Naive thymus-derived CD4-positive, alpha-beta T cell (primary cell): ENCODE results near the gene B3GLCT. TPM values are rescaled to one million over a fixed set of nuclear protein-coding genes. Genes with fewer than 3 reads are reported as not detected.

Experiments used
- ATAC-seq: fragments of 150-1000 bp; cut with Tn5 transposase; 2 replicates; pipeline ENCODE4 v1.10.0; 2021; ENCODE audit warnings: mild to moderate bottlenecking, moderate library complexity
- CTCF ChIA-PET: fragments of 350-600 bp; sonication (Branson Sonifier 250); formaldehyde crosslinking; loops from one replicate; lab custom pipeline; 2021; ENCODE audit warnings: antibody characterized with exemption; lab: Charles Lee
- POLR2A ChIA-PET: fragments of 350-600 bp; sonication (Branson Sonifier 250); formaldehyde crosslinking; loops from one replicate; lab custom pipeline; 2021; ENCODE audit warnings: antibody characterized with exemption, inconsistent platforms; lab: Charles Lee
- DNase-seq, 9 donors: peaks; one replicate each; pipeline versions ENCODE4 v3.0.0 to v3.0.0-alpha.2; 2020 to 2022; ENCODE audit warnings: mixed read lengths in 1 of 9
- H3K27ac ChIP-seq: one replicate; pipeline ENCODE4 v1.7.0; 2013; ENCODE audit warnings: mild to moderate bottlenecking, low read depth, low read length, moderate library complexity
- H3K27me3 ChIP-seq, 2 donors: one replicate each; pipeline ENCODE4 v1.7.0; 2013; ENCODE audit warnings: low read length in 2 of 2, mild to moderate bottlenecking in 2 of 2, moderate library complexity in 2 of 2; ENCODE audit not compliant: control insufficient read depth in 2 of 2, insufficient read depth in 2 of 2
- H3K36me3 ChIP-seq, 3 experiments: 1 replicate in 2 of 3; 2 replicates in 1 of 3; pipeline ENCODE4 v1.7.0; 2013; ENCODE audit warnings: low read length in 3 of 3, mild to moderate bottlenecking in 3 of 3, moderate library complexity in 1 of 3; ENCODE audit not compliant: insufficient read depth in 3 of 3, control insufficient read depth in 2 of 3
- H3K4me1 ChIP-seq, 2 donors: one replicate each; pipeline ENCODE4 v1.7.0; 2013; ENCODE audit warnings: low read length in 2 of 2, mild to moderate bottlenecking in 2 of 2, moderate library complexity in 1 of 2; ENCODE audit not compliant: control insufficient read depth in 2 of 2, insufficient read depth in 2 of 2
- H3K4me3 ChIP-seq: 2 replicates; pipeline ENCODE4 v1.7.0; 2013; ENCODE audit warnings: mild to moderate bottlenecking, low read length
- H3K9me3 ChIP-seq, 3 experiments: 1 replicate in 2 of 3; 2 replicates in 1 of 3; pipeline ENCODE4 v1.7.0; 2013; ENCODE audit warnings: low read length in 3 of 3; ENCODE audit not compliant: control insufficient read depth in 2 of 3
- H3K27ac Mint-ChIP-seq, 9 donors: one replicate each; pipeline ENCODE4 v1.8.0; 2020 to 2022; ENCODE audit warnings: mixed read lengths in 9 of 9, mild to moderate bottlenecking in 8 of 9, moderate library complexity in 5 of 9, inconsistent platforms in 2 of 9
- H3K27me3 Mint-ChIP-seq, 5 donors: one replicate each; pipeline ENCODE4 v1.8.0; 2021 to 2022; ENCODE audit warnings: mixed read lengths in 5 of 5, mild to moderate bottlenecking in 1 of 5
- H3K36me3 Mint-ChIP-seq, 5 donors: one replicate each; pipeline ENCODE4 v1.8.0; 2020 to 2022; ENCODE audit warnings: mixed read lengths in 5 of 5, mild to moderate bottlenecking in 3 of 5, inconsistent platforms in 1 of 5
- H3K4me1 Mint-ChIP-seq, 7 donors: one replicate each; pipeline ENCODE4 v1.8.0; 2020 to 2022; ENCODE audit warnings: mixed read lengths in 7 of 7, mild to moderate bottlenecking in 3 of 7, inconsistent platforms in 1 of 7
- H3K4me3 Mint-ChIP-seq, 10 donors: one replicate each; pipeline ENCODE4 v1.8.0; 2020 to 2022; ENCODE audit warnings: mild to moderate bottlenecking in 10 of 10, mixed read lengths in 10 of 10, moderate library complexity in 6 of 10, inconsistent platforms in 2 of 10
- H3K9me3 Mint-ChIP-seq, 11 donors: one replicate each; pipeline ENCODE4 v1.8.0; 2020 to 2022; ENCODE audit warnings: mixed read lengths in 11 of 11, mild to moderate bottlenecking in 4 of 11, inconsistent platforms in 1 of 11, moderate library complexity in 1 of 11
- intact Hi-C, 2 donors: fragments of 100-400 bp; cut with micrococcal nuclease; formaldehyde crosslinking; loops; one replicate each; pipeline ENCODE4 v1.15.1; 2023
- polyA plus RNA-seq, 2 donors: library from polyadenylated mRNA; unstranded; fragments of 300-500 nt; fragmentation: Illumina TruSeq; gene quantifications; one replicate each; pipeline ENCODE4 v1.2.3, GENCODE V29; 2021
- total RNA-seq, 6 experiments: library from RNA in 5 of 6; stranded (reverse) in 5 of 6; gene quantifications; 1 replicate in 5 of 6; 2 replicates in 1 of 6; pipeline ENCODE4 v1.2.3 and lab custom pipeline; 2021 to 2026

Gene B3GLCT
- total and polyA plus RNA-seq, 7 experiments from 2014 or later = 3.7 to 5.3 (median 4.5) TPM

- Mint-ChIP-seq H3K9me3 (peaks cover 0 to 2% (median 0%) of the 10 kb centered on the region in 11 donors), H3K27me3 (no peaks in the 10 kb centered on the region), H3K4me1 (no peaks in the 10 kb centered on the region), H3K36me3 (peaks cover 0 to 62% (median 12%) of the 10 kb centered on the region in 5 donors), H3K27ac (no peak overlapping the region), H3K4me3 (no peak overlapping the region)
- Histone ChIP-seq H3K27me3 (no peaks in the 10 kb centered on the region), H3K4me1 (no peaks in the 10 kb centered on the region), H3K36me3 (no peaks in the 10 kb centered on the region), H3K9me3 (no peaks in the 10 kb centered on the region), H3K27ac (no peak overlapping the region), H3K4me3 (no peak overlapping the region)
- DNase-seq (no peak), ATAC-seq (no peak)
- ChIA-PET CTCF (no interaction called here), POLR2A (no interaction called here)
- intact Hi-C loops = no loop called here
These were observed 21.3 kb downstream of the B3GLCT start for GRCh38 chr13:31221057-31221456.

DNA sequence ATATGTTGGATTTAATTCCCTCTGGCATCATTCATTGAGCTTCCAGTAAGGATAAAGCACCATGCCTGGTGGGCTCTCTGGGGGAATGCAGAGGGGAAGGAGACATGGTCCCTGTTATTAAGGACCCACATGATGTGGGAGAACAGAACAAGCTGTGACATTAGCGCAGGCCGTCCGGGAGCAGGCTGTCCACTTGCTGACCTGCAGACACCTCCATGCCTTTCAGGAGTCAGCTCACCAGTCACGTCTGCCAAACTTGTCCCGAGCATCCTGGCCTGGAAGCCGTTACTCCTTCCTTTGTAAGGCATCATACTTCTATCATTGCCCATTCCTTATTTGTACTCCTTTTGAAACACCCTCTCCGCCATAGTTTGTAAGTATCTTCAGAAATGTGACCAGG lies 23.4 kb downstream of the B3GLCT start:
- H3K4me3 Mint-ChIP-seq = no peak overlapping the region
- Histone ChIP-seq H3K27ac (no peak overlapping the region), H3K9me3 (no peaks in the 10 kb centered on the region), H3K4me1 (no peaks in the 10 kb centered on the region), H3K36me3 (no peaks in the 10 kb centered on the region), H3K27me3 (no peaks in the 10 kb centered on the region), H3K4me3 (no peak overlapping the region)
- no peak for DNase-seq
- ChIA-PET CTCF (no interaction called here), POLR2A (no interaction called here)
- H3K36me3 Mint-ChIP-seq = peaks cover 0 to 50% (median 12%) of the 10 kb centered on the region in 5 donors
- no peak for ATAC-seq
- intact Hi-C loops = no loop called here
- no peaks in the 10 kb centered on the region for H3K27me3 Mint-ChIP-seq
- H3K27ac Mint-ChIP-seq = no peak overlapping the region
- H3K9me3 Mint-ChIP-seq = no peaks in the 10 kb centered on the region
- peaks cover 0 to 10% (median 6%) of the 10 kb centered on the region in 7 donors for H3K4me1 Mint-ChIP-seq

DNA sequence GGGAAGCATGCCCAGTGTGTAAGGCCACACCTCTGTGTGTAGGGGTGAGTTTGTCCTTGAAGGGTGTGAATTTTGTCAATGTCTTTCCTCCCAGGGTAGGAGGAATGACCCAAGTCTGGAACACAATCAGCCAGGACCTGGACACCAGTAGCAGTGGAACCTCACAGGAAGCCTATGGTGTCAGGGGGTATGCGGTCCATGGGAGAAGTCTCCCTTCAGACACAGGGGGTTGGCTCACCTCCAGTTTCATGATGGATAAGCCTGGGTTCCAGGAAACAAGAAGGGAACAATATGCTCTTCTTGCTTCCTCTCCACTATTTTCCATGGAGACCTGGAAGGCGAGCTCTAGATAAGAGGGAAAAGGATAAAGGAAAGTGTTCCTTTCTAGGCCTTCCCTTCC lies 23.9 kb downstream of the B3GLCT start:
- Mint-ChIP-seq H3K27me3 (no peaks in the 10 kb centered on the region), H3K9me3 (no peaks in the 10 kb centered on the region), H3K36me3 (peaks cover 0 to 46% (median 12%) of the 10 kb centered on the region in 5 donors), H3K4me1 (peaks cover 4 to 14% (median 6%) of the 10 kb centered on the region in 7 donors), H3K4me3 (no peak overlapping the region), H3K27ac (no peak overlapping the region)
- POLR2A ChIA-PET = no interaction called here
- Histone ChIP-seq H3K4me3 (no peak overlapping the region), H3K27me3 (no peaks in the 10 kb centered on the region), H3K9me3 (no peaks in the 10 kb centered on the region), H3K36me3 (no peaks in the 10 kb centered on the region), H3K27ac (no peak overlapping the region), H3K4me1 (no peaks in the 10 kb centered on the region)
- CTCF ChIA-PET = no interaction called here
- no peak for DNase-seq
- no peak for ATAC-seq
- intact Hi-C loops = no loop called here

GRCh38 chr13:31224174-31224669 lies 24.4 kb downstream of the B3GLCT start:
- POLR2A ChIA-PET = no interaction called here
- H3K27me3 ChIP-seq = no peaks in the 10 kb centered on the region
- no peak overlapping the region for H3K4me3 ChIP-seq
- no peak overlapping the region for H3K27ac Mint-ChIP-seq
- intact Hi-C loops = no loop called here
- H3K4me1 Mint-ChIP-seq = peaks cover 5 to 14% (median 6%) of the 10 kb centered on the region in 7 donors
- H3K4me1 ChIP-seq = no peaks in the 10 kb centered on the region
- no peaks in the 10 kb centered on the region for H3K9me3 ChIP-seq
- H3K27ac ChIP-seq = no peak overlapping the region
- H3K27me3 Mint-ChIP-seq = no peaks in the 10 kb centered on the region
- no peak overlapping the region for H3K4me3 Mint-ChIP-seq
- no peak for DNase-seq
- CTCF ChIA-PET = no interaction called here
- no peak for ATAC-seq
- no peaks in the 10 kb centered on the region for H3K36me3 ChIP-seq
- no peaks in the 10 kb centered on the region for H3K9me3 Mint-ChIP-seq
- H3K36me3 Mint-ChIP-seq = peaks cover 0 to 41% (median 12%) of the 10 kb centered on the region in 5 donors

DNA sequence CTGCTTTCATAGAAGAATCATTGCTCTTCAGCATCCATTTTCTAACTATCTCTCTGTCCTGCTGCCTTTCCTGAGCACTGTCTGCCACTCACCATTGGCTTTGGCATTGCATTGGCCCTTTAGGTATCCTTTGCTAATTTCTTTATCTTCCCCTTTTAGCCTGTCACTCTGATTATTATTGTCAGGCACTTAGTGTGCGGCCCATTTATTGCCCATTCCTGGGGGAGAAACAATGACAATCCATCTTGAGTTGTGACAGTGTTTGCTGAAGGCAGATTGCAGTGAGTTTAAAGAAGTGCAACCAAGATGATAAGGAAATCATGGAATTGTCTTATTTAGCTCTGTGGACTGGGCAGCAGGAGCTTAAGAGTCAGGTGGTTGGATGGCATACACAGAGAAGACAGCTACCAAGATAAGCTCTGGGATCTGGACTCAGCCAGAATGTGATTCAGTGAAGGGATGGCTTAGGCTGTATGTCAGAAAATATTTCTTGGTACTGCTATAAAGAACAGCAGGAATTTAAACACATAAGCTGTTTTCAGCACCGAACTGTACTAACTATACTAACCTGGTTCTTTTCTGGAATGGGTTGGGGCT lies 25.3 kb downstream of the B3GLCT start:
- intact Hi-C loops = no loop called here
- Mint-ChIP-seq H3K27ac (no peak overlapping the region), H3K9me3 (no peaks in the 10 kb centered on the region), H3K27me3 (no peaks in the 10 kb centered on the region), H3K36me3 (peaks cover 0 to 44% (median 12%) of the 10 kb centered on the region in 5 donors), H3K4me3 (no peak overlapping the region), H3K4me1 (peaks cover 5 to 14% (median 6%) of the 10 kb centered on the region in 7 donors)
- H3K27ac ChIP-seq = no peak overlapping the region
- no peak for ATAC-seq
- H3K27me3 ChIP-seq = no peaks in the 10 kb centered on the region
- H3K9me3 ChIP-seq = no peaks in the 10 kb centered on the region
- H3K36me3 ChIP-seq = no peaks in the 10 kb centered on the region
- CTCF ChIA-PET = no interaction called here
- POLR2A ChIA-PET = no interaction called here
- H3K4me3 ChIP-seq = no peak overlapping the region
- no peak for DNase-seq
- H3K4me1 ChIP-seq = no peaks in the 10 kb centered on the region

DNA sequence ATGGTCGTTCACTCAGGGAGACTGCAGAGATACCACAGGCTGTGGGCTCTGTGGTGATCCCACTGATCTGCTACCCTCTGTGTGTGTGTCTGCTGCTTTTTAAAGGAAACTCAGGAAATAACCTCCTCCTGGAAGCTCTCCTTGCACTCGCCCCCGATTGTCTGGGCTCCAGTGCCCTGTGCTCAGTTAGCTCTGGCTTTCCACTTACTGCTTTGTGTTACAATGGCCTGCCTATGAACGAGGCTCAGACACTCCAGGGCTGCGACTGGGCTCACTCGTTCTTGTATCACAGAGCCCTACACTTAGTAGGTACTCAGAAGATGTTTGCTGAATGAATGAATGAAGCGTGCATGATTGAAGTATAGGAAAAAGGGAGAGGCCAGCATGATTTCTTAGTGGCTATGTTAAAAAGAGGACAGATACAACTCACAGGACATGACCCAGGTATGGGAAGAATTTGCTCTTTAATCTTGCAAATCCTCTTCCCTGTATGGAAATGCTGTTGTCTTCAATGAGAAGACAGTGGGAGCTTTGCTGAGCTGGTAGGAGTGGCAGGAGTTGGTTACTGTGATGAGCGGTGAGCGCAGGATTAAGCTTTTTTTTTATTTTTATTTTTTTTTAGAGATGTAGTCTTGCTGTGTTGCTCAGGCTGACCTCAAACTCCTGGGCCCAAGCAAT lies 26.4 kb downstream of the B3GLCT start:
- Histone ChIP-seq H3K9me3 (no peaks in the 10 kb centered on the region), H3K4me1 (no peaks in the 10 kb centered on the region), H3K27ac (no peak overlapping the region), H3K36me3 (no peaks in the 10 kb centered on the region), H3K27me3 (no peaks in the 10 kb centered on the region), H3K4me3 (no peak overlapping the region)
- no peak overlapping the region for H3K4me3 Mint-ChIP-seq
- no peaks in the 10 kb centered on the region for H3K27me3 Mint-ChIP-seq
- ATAC-seq (no peak), DNase-seq (no peak)
- peaks cover 5 to 14% (median 6%) of the 10 kb centered on the region in 7 donors for H3K4me1 Mint-ChIP-seq
- ChIA-PET CTCF (no interaction called here), POLR2A (no interaction called here)
- peaks cover 0 to 43% (median 10%) of the 10 kb centered on the region in 5 donors for H3K36me3 Mint-ChIP-seq
- intact Hi-C loops = no loop called here
- H3K9me3 Mint-ChIP-seq = no peaks in the 10 kb centered on the region
- peak overlapping the region in 1 of 9 donors; percentile 26 for H3K27ac Mint-ChIP-seq

DNA sequence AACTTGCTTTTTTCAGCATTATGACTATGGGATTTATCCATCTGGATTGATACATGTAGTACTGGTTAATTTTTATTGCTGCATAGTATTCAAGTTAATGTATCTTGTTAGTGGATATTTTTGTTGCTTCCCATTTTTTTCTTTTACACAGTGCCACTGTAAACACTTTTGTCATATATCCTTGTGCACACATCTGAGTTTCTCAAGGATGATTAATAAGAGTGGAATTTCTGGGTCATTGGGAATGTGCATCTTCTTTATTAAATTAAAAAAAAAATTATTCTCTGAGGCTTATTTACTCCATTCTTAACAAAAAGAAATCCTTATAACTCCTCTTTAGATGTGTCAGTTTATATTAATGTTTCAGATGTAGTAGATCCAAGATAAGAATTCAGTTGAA lies 27.3 kb downstream of the B3GLCT start:
- no peak for DNase-seq
- CTCF ChIA-PET = no interaction called here

More for the DNA sequence above, 27.3 kb downstream of the B3GLCT start:
- no peak for ATAC-seq
- H3K4me1 ChIP-seq = no peaks in the 10 kb centered on the region
- Mint-ChIP-seq H3K36me3 (peaks cover 0 to 46% (median 12%) of the 10 kb centered on the region in 5 donors), H3K4me3 (no peak overlapping the region), H3K9me3 (no peaks in the 10 kb centered on the region), H3K4me1 (peaks cover 5 to 14% (median 6%) of the 10 kb centered on the region in 7 donors), H3K27ac (no peak overlapping the region), H3K27me3 (no peaks in the 10 kb centered on the region)
- no peaks in the 10 kb centered on the region for H3K27me3 ChIP-seq
- H3K4me3 ChIP-seq = no peak overlapping the region
- H3K27ac ChIP-seq = no peak overlapping the region
- H3K9me3 ChIP-seq = no peaks in the 10 kb centered on the region
- H3K36me3 ChIP-seq = no peaks in the 10 kb centered on the region
- intact Hi-C loops = no loop called here
- POLR2A ChIA-PET = no interaction called here
